NCI-H82 treated with DMSO at 0.1 percent for 48 hours (cell line): ENCODE results near the gene GABRG3.

Source experiments
- DNase-seq: peaks from one replicate; lab custom pipeline; 2025; ENCODE audit not compliant: unreplicated experiment; lab: John Stamatoyannopoulos, UW

The GABRG3 gene

GRCh38 chr15:27398631-27399161 lies 427.7 kb downstream of the GABRG3 start:
- no peak for DNase-seq

- DNase-seq = no peak
These were observed 428.3 kb downstream of the GABRG3 start for GRCh38 chr15:27399241-27399640.

GRCh38 chr15:27401471-27401870 lies 430.5 kb downstream of the GABRG3 start:
- peak; percentile 47 for DNase-seq

GRCh38 chr15:27408428-27408827 lies 437.4 kb downstream of the GABRG3 start:
- DNase-seq = no peak

GRCh38 chr15:27410996-27411605 lies 440.1 kb downstream of the GABRG3 start:
- DNase-seq = no peak

GRCh38 chr15:27412415-27412814 lies 441.4 kb downstream of the GABRG3 start:
- no peak for DNase-seq

GRCh38 chr15:27414168-27414870 lies 443.3 kb downstream of the GABRG3 start:
- no peak for DNase-seq

- DNase-seq = no peak
These were observed 447.7 kb downstream of the GABRG3 start for GRCh38 chr15:27418726-27419125.

- no peak for DNase-seq
These were observed 452.0 kb downstream of the GABRG3 start for GRCh38 chr15:27422997-27423396.

- no peak for DNase-seq
These were observed 455.8 kb downstream of the GABRG3 start for GRCh38 chr15:27426805-27427204.

GRCh38 chr15:27427276-27427675 lies 456.3 kb downstream of the GABRG3 start:
- no peak for DNase-seq

GRCh38 chr15:27428151-27428550 lies 457.2 kb downstream of the GABRG3 start:
- no peak for DNase-seq

- DNase-seq = no peak
These were observed 458.6 kb downstream of the GABRG3 start for GRCh38 chr15:27429577-27429976.

- DNase-seq = no peak
These were observed 462.6 kb downstream of the GABRG3 start for GRCh38 chr15:27433604-27434003.

GRCh38 chr15:27438403-27439375 lies 467.7 kb downstream of the GABRG3 start:
- no peak for DNase-seq

GRCh38 chr15:27441120-27441519 lies 470.1 kb downstream of the GABRG3 start:
- no peak for DNase-seq

GRCh38 chr15:27448234-27448633 lies 477.3 kb downstream of the GABRG3 start:
- DNase-seq = no peak

GRCh38 chr15:27448986-27449385 lies 478.0 kb downstream of the GABRG3 start:
- DNase-seq = no peak

- DNase-seq = no peak
These were observed 479.0 kb downstream of the GABRG3 start for GRCh38 chr15:27449941-27450340.

- no peak for DNase-seq
These were observed 483.5 kb downstream of the GABRG3 start for GRCh38 chr15:27454281-27455075.

- no peak for DNase-seq
These were observed 485.8 kb downstream of the GABRG3 start for GRCh38 chr15:27456807-27457206.
